PC-9 (cell line): Measurements from ENCODE around the gene LCN10.

Experiments used
- CTCF ChIP-seq: fragments of 200-600 bp; sonication (generic); conservative IDR thresholded peaks from 2 replicates; pipeline ENCODE4 v1.6.1; 2017; ENCODE audit warnings: mixed run types, antibody characterized with exemption, mild to moderate bottlenecking, moderate library complexity
- EZH2 ChIP-seq: fragments of 200-600 bp; sonication (generic); IDR thresholded peaks from 2 replicates; pipeline ENCODE4 v1.8.0; 2017; ENCODE audit warnings: antibody characterized with exemption, low read depth

GRCh38 chr9:136756134-136756438 is 13.3 kb upstream of the LCN10 start:
- no peak for TF ChIP-seq EZH2
- TF ChIP-seq CTCF: no peak
